Nephron progenitor cell (in vitro differentiated cells): Measurements from ENCODE around the gene ASCL3.
"Not testable (repeated sequence)": the region's sequence is repeated elsewhere in the genome, so short reads cannot be mapped to it uniquely, and the experiment has no call there.

Experiments
- DNase-seq: peaks from one replicate; pipeline ENCODE4 v3.0.0; 2021
- H3K27ac Mint-ChIP-seq: 2 replicates; pipeline ENCODE4 v1.8.0; 2021; ENCODE audit warnings: mild to moderate bottlenecking, moderate library complexity, mixed read lengths
- H3K27me3 Mint-ChIP-seq: 2 replicates; pipeline ENCODE4 v1.8.0; 2021; ENCODE audit warnings: mild to moderate bottlenecking, low read depth, mixed read lengths; ENCODE audit not compliant: poor library complexity
- H3K36me3 Mint-ChIP-seq: 2 replicates; pipeline ENCODE4 v1.8.0; 2021; ENCODE audit warnings: low read depth, mixed read lengths
- H3K4me1 Mint-ChIP-seq: 2 replicates; pipeline ENCODE4 v1.8.0; 2021; ENCODE audit warnings: mixed read lengths
- H3K4me3 Mint-ChIP-seq: 2 replicates; pipeline ENCODE4 v1.8.0; 2021; ENCODE audit warnings: mild to moderate bottlenecking, moderate library complexity, mixed read lengths
- H3K9me3 Mint-ChIP-seq: 2 replicates; pipeline ENCODE4 v1.8.0; 2021; ENCODE audit warnings: mild to moderate bottlenecking, moderate library complexity, mixed read lengths
- CTCF ChIP-seq: fragments of 200-600 bp; sonication (generic); IDR thresholded peaks from 2 replicates; pipeline ENCODE4 v1.5.0; 2021; ENCODE audit warnings: antibody characterized with exemption

ASCL3 gene

GRCh38 chr11:8983552-8983951, 40.7 kb upstream of the ASCL3 start:
- H3K36me3 Mint-ChIP-seq, result no peaks in the 10 kb centered on the region
- no peaks in the 10 kb centered on the region for H3K4me1 Mint-ChIP-seq
- no peaks in the 10 kb centered on the region for H3K9me3 Mint-ChIP-seq
- no peak for TF ChIP-seq CTCF
- H3K4me3 Mint-ChIP-seq, result no peak overlapping the region
- no peak for DNase-seq
- peaks cover 10% of the 10 kb centered on the region for H3K27me3 Mint-ChIP-seq
- H3K27ac Mint-ChIP-seq, result no peak overlapping the region

GRCh38 chr11:8980485-8980884, 37.7 kb upstream of the ASCL3 start:
- Mint-ChIP-seq H3K36me3 (peaks cover 4% of the 10 kb centered on the region), H3K27ac (no peak overlapping the region), H3K4me1 (no peaks in the 10 kb centered on the region), H3K27me3 (peaks cover 6% of the 10 kb centered on the region), H3K4me3 (no peak overlapping the region), H3K9me3 (peaks cover 10% of the 10 kb centered on the region)
- DNase-seq, result no peak
- no peak for TF ChIP-seq CTCF

GRCh38 chr11:8979365-8979764, 36.5 kb upstream of the ASCL3 start:
- H3K36me3 Mint-ChIP-seq, H3K4me1 Mint-ChIP-seq, H3K4me3 Mint-ChIP-seq, DNase-seq, H3K27ac Mint-ChIP-seq, H3K27me3 Mint-ChIP-seq: not testable (repeated sequence)
- peaks cover 10% of the 10 kb centered on the region for H3K9me3 Mint-ChIP-seq

- peaks cover 3% of the 10 kb centered on the region for H3K27me3 Mint-ChIP-seq
- DNase-seq, result no peak
- H3K9me3 Mint-ChIP-seq, result peaks cover 10% of the 10 kb centered on the region
- no peak overlapping the region for H3K4me3 Mint-ChIP-seq
- H3K36me3 Mint-ChIP-seq, result peaks cover 4% of the 10 kb centered on the region
- H3K27ac Mint-ChIP-seq, result no peak overlapping the region
- TF ChIP-seq CTCF, result no peak
- H3K4me1 Mint-ChIP-seq, result no peaks in the 10 kb centered on the region
These were observed 30.3 kb upstream of the ASCL3 start for GRCh38 chr11:8973121-8973520.

- Mint-ChIP-seq H3K27ac (no peak overlapping the region), H3K27me3 (peaks cover 3% of the 10 kb centered on the region)
- TF ChIP-seq CTCF, result no peak
These were observed 29.1 kb upstream of the ASCL3 start for GRCh38 chr11:8971924-8972316.

GRCh38 chr11:8971196-8971923, 28.5 kb upstream of the ASCL3 start:
- Mint-ChIP-seq H3K27me3 (peaks cover 3% of the 10 kb centered on the region), H3K36me3 (peaks cover 2% of the 10 kb centered on the region), H3K4me3 (no peak overlapping the region), H3K9me3 (peaks cover 2% of the 10 kb centered on the region), H3K4me1 (peaks cover 9% of the 10 kb centered on the region), H3K27ac (no peak overlapping the region)
- TF ChIP-seq CTCF, result no peak
- no peak for DNase-seq

More at GRCh38 chr11:8971924-8972316, 29.1 kb upstream of the ASCL3 start:
- Mint-ChIP-seq H3K4me3 (no peak overlapping the region), H3K36me3 (peaks cover 4% of the 10 kb centered on the region), H3K9me3 (peaks cover 8% of the 10 kb centered on the region), H3K4me1 (peaks cover 4% of the 10 kb centered on the region)
- no peak for DNase-seq
